HPDE6-E6E7 (cell line): ENCODE results near the gene FAXDC2.
A peak's percentile ranks its signal among the peaks of the same experiment; 100 is the strongest.
"Not testable (repeated sequence)": the region's sequence is repeated elsewhere in the genome, so short reads cannot be mapped to it uniquely, and the experiment has no call there.

Experiments used
- DNase-seq: peaks from one replicate; pipeline ENCODE4 v3.0.0; 2011; ENCODE audit warnings: missing footprints; ENCODE audit errors: extremely low spot score

The FAXDC2 gene

GRCh38 chr5:154830596-154830995 lies 19.8 kb downstream of the FAXDC2 start:
- DNase-seq = no peak

DNA sequence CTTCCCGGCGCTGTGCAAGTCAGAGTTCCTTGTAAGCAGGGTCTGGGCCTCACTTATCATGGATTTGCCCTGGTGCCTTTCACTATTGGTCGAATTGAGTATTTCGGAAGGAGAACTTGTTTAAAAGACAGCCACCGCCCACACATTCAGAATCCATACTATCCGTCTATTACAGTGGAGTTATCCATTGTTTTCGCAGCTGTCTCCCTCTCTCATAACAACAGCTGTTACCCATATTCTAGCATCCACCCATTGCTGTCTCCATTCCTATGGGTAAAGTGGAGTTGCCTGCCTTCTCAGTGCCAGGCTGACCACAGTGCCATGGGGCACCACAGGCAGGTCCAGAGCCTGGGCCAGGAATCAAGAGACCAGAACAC lies 20.2 kb downstream of the FAXDC2 start:
- no peak for DNase-seq

GRCh38 chr5:154829589-154830218 lies 20.7 kb downstream of the FAXDC2 start:
- peak; percentile 93 for DNase-seq

GRCh38 chr5:154829181-154829588 lies 21.2 kb downstream of the FAXDC2 start:
- DNase-seq = peak; percentile 31

DNA sequence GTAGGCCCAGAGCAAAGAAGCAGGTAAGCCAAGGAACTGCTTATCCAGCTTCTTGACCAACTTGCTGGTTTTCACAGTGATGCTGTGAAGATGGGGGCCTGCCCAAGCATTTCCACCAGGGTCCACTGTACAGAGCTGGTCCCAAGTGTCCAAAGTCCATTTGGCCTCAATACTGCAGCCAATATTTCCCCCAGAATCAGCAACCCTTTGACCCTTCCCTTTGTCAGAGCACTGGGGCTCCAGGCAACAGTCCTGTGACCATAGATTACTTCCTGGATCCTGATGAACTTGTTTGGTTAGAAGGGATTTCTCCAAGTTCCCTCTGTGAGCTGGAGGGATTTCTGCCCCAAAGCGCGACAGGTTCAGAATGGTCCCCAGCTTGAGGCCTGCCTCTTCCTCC lies 26.3 kb downstream of the FAXDC2 start:
- DNase-seq = no peak

DNA sequence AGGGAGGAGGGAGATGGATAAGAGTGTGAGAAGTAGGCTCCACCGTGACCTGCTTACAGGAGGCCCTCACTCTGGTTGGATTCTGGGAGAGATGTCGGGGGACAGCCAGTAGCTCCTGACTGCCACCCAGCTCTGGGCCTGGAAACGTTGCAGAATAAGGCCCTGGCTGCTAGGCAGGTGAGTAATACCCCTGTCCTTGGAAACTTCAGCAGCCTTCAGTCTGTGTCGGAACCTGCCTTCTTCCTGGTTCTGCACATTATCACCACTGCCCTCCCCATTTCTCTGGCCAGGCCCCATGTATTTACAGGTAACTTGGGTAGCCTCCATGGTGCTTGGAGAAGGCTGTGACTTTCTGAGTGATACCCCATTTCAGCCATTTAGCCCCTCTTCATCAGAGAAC lies 26.8 kb downstream of the FAXDC2 start:
- no peak for DNase-seq

DNA sequence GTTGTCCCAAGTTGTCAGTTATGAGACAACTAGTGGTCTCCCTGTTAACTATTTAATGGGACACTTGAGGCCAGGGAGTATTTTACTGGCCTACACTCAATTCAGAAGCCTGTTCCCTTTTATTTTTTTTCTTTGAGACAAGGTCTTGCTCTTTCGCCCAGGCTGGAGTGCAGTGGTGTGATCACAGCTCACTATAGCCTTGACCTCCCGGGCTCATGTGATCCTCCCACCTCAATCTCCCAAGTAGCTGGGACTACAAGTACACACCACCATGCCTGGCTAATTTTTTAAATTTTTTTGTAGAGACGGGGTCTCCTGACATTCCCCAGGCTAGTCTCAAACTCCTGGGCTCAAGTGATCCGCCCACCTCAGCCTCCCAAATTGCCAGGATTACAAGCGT lies 27.5 kb downstream of the FAXDC2 start:
- DNase-seq = not testable (repeated sequence)

DNA sequence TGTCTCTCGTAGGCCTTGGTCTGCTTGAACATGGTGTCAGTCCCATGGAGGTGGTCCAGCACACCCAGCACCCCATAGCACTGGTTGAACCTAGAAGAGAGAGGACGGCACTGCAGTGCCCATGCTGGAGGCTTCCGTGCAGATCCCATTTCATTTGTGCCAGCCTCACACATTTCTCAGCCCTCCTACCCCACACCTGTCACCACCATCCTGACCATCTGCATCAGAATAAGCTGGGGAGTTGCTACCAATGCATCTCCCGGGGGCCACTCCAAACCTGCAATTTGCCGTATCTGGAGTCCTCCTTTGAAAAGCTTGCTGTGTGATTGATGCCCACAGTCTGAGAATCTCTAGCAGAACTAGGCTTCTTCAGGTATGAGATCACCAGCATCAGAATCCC lies 30.0 kb downstream of the FAXDC2 start:
- DNase-seq = no peak

DNA sequence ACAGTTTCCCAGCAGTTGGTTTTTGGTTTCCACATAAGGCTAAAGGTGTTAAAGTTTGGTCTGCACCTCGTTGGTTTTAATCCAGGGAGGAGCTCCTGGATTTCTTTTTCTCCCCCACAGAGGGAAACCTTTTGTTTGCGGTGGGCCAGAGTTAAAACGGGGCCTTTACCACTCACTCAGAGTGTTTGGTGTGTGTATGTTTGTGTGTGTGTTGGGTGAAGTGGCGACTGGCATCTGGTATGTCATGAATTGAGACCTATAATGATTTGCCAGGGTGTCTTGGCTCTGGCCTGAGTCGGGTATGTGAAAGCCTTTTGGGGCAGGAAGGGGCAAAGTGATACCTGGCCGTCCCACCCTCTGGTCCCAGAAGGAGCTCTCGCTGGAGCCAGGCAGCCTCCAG lies 30.9 kb downstream of the FAXDC2 start:
- DNase-seq = no peak

DNA sequence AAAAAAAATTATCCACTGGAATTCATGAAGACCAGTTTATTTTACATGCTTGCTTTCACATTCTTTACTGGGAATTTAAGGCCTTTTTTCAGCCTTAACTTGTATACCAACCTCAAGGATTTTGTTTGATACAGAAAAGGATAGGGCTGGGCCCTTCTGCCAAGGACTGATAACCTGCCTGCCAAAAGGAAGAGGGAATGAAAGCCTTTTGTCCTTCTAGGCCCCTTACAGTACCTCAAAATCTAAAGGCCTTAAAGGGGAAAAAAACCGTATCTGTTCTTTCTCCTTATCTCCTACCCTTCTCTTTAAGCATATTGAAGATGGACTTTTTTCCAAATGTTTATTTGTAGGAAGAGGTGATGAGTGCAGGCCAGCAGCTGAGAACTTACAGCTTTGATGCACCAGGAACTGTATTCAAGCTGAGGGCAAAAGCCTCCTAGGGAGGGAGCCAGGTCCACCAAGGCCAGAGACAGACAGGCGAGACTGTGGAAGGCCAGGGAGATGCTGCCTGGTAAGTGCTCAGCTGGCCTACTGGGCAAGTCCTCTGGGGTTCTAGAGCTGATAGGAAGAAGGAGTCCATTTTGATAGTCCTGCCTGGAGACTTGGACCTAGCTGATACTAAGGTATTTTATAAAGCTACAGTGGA lies 31.8 kb downstream of the FAXDC2 start:
- no peak for DNase-seq

GRCh38 chr5:154817815-154818214 lies 32.6 kb downstream of the FAXDC2 start:
- no peak for DNase-seq

GRCh38 chr5:154816891-154817492 lies 33.4 kb downstream of the FAXDC2 start:
- no peak for DNase-seq

- DNase-seq = no peak
Measured at GRCh38 chr5:154815684-154816247, 34.6 kb downstream of the FAXDC2 start.

- no peak for DNase-seq
Measured at GRCh38 chr5:154815025-154815424, 35.4 kb downstream of the FAXDC2 start.

GRCh38 chr5:154813736-154814135 lies 36.7 kb downstream of the FAXDC2 start:
- DNase-seq = no peak

DNA sequence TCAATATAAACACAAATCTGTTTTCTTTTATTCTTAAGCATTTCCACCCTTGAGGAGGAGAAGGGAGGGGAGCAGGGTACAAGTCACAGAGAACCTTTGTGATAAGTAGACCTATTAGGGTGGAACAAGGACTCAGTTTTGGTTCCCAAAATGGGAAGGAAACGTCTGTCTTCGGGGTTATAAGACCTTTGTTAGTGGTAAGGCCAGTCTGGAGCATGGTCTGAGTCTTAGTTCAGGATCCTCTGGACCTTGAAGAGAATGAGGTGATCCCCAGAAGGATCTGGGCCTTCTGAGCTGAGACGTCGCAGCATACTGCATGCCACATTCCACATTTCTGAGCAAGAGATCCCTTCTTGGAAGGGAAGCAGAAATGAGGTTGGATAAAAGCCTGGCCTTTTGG lies 37.2 kb downstream of the FAXDC2 start:
- no peak for DNase-seq

- peak; percentile 47 for DNase-seq
Measured at GRCh38 chr5:154811653-154812465, 38.5 kb downstream of the FAXDC2 start.

DNA sequence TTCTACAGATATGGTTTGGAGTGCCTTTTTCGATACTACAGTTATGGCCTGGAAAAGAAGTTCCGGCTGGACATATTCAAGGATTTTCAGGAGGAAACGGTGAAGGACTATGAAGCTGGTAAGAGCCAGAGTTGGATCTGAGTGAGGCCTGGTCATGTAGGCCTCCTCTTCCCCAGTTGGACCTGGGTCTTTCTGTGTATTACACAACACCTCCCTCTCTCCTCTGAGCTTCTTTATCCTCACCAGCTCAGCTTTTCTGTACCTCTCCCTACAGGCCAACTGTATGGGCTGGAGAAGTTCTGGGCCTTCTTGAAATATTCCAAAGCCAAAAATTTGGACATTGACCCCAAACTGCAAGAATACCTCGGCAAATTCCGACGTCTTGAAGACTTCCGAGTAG lies 39.2 kb downstream of the FAXDC2 start:
- DNase-seq = no peak

DNA sequence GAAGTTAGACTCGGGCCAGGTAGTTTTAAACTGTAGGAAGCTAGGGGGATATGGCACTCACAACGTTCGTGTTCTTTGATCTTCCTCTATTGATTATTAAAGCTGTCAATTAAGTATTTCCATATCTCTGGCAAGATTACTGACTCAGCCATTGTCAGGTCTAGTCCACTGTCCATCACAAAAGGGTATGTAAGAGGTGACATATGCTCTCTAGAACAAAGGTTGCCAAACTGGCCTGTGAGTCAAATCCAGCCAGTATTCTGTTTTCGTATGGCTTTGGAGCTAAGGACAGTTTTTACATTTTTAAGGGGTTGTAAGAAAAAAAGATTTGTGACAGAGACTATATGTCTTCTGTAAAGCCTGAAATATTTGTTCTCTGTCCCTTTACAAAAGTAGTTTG lies 44.2 kb downstream of the FAXDC2 start:
- DNase-seq = no peak

DNA sequence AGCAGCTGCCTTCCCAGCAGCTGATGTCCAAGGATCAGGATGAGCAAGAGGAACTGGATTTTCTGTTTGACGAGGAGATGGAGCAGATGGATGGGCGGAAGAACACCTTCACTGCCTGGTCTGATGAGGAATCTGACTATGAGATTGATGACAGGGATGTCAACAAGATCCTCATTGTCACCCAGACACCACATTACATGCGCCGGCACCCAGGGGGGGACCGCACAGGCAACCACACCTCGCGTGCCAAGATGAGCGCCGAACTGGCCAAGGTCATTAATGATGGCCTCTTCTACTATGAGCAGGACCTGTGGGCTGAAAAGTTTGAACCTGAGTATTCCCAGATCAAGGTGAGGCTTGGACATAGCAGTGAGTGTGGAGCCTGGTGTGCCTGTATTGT lies 48.4 kb downstream of the FAXDC2 start:
- no peak for DNase-seq

GRCh38 chr5:154801083-154801482 lies 49.3 kb downstream of the FAXDC2 start:
- no peak for DNase-seq

DNA sequence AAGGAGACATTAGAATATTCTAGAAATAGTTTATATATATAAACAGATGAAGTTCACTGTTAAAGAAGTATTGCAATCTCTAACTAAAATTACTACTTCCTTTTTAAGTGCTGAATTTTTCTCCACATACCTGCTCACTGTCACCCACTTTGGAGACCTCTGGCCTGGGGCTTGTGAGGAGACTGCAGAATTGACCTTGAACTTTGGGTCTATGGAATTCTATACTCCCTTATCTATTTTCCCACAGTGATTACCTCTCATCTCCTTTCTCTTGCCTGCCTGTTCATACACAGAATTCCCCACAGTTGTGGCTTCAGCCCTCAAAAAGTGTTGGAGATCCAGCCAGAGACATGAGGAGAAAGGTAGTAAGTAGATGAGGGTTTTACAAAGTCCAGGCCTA lies 49.8 kb downstream of the FAXDC2 start:
- DNase-seq = no peak
